Measurements from ENCODE around the gene TRA2B. TPM values are rescaled to one million over a fixed set of nuclear protein-coding genes. Genes with fewer than 3 reads are reported as not detected.
A peak's percentile ranks its signal among the peaks of the same experiment; 100 is the strongest.
"Not testable (repeated sequence)": the region's sequence is repeated elsewhere in the genome, so short reads cannot be mapped to it uniquely, and the experiment has no call there.

The TRA2B gene
- total RNA-seq, 1 donor from 2014 or later: 228 TPM

- no peaks in the 10 kb centered on the region for H3K9me3 Mint-ChIP-seq
- H3K27ac Mint-ChIP-seq: peak overlapping the region; percentile 52
- no peak overlapping the region for H3K4me3 Mint-ChIP-seq
- peaks cover 33% of the 10 kb centered on the region for H3K36me3 Mint-ChIP-seq
- no peak for DNase-seq (ENCODE audit: low spot score in 2 of 2, unreplicated experiment in 2 of 2)
- TF ChIP-seq CTCF (IDR thresholded peaks at IDR 0.05; ENCODE audit: unreplicated experiment): no peak
- H3K27me3 Mint-ChIP-seq (ENCODE audit: low read depth): no peaks in the 10 kb centered on the region
- no peaks in the 10 kb centered on the region for H3K4me1 Mint-ChIP-seq
Measured at GRCh38 chr3:185914911-185915629, 22.7 kb downstream of the TRA2B start.

- Mint-ChIP-seq H3K4me3 (no peak overlapping the region), H3K9me3 (no peaks in the 10 kb centered on the region), H3K4me1 (no peaks in the 10 kb centered on the region), H3K27me3 (ENCODE audit: low read depth) (no peaks in the 10 kb centered on the region), H3K27ac (peak overlapping the region; percentile 36), H3K36me3 (peaks cover 25% of the 10 kb centered on the region)
- TF ChIP-seq CTCF (IDR thresholded peaks at IDR 0.05; ENCODE audit: unreplicated experiment): no peak
- no peak for DNase-seq (ENCODE audit: low spot score in 2 of 2, unreplicated experiment in 2 of 2)
Measured at GRCh38 chr3:185912929-185913901, 24.6 kb downstream of the TRA2B start.

GRCh38 chr3:185912512-185912911 lies 25.3 kb downstream of the TRA2B start:
- no peak overlapping the region for H3K4me3 Mint-ChIP-seq
- H3K36me3 Mint-ChIP-seq: peaks cover 22% of the 10 kb centered on the region
- no peaks in the 10 kb centered on the region for H3K4me1 Mint-ChIP-seq
- H3K9me3 Mint-ChIP-seq: no peaks in the 10 kb centered on the region
- no peaks in the 10 kb centered on the region for H3K27me3 Mint-ChIP-seq (ENCODE audit: low read depth)
- no peak overlapping the region for H3K27ac Mint-ChIP-seq
- no peak for DNase-seq (ENCODE audit: low spot score in 2 of 2, unreplicated experiment in 2 of 2)
- no peak for TF ChIP-seq CTCF (IDR thresholded peaks at IDR 0.05; ENCODE audit: unreplicated experiment)

GRCh38 chr3:185911076-185911448 lies 26.8 kb downstream of the TRA2B start:
- H3K36me3 Mint-ChIP-seq; H3K27ac Mint-ChIP-seq; H3K4me1 Mint-ChIP-seq; H3K27me3 Mint-ChIP-seq (ENCODE audit: low read depth); DNase-seq (ENCODE audit: low spot score in 2 of 2, unreplicated experiment in 2 of 2); H3K9me3 Mint-ChIP-seq; H3K4me3 Mint-ChIP-seq: not testable (repeated sequence)

GRCh38 chr3:185910322-185911075 lies 27.3 kb downstream of the TRA2B start:
- H3K27ac Mint-ChIP-seq; H3K36me3 Mint-ChIP-seq; H3K9me3 Mint-ChIP-seq; H3K4me1 Mint-ChIP-seq; H3K27me3 Mint-ChIP-seq (ENCODE audit: low read depth); DNase-seq (ENCODE audit: low spot score in 2 of 2, unreplicated experiment in 2 of 2); H3K4me3 Mint-ChIP-seq: not testable (repeated sequence)

GRCh38 chr3:185909913-185910312 lies 27.9 kb downstream of the TRA2B start:
- not testable (repeated sequence) for H3K9me3 Mint-ChIP-seq; DNase-seq (ENCODE audit: low spot score in 2 of 2, unreplicated experiment in 2 of 2); H3K36me3 Mint-ChIP-seq; H3K4me1 Mint-ChIP-seq; H3K27ac Mint-ChIP-seq; H3K27me3 Mint-ChIP-seq (ENCODE audit: low read depth); H3K4me3 Mint-ChIP-seq
